Measurements from ENCODE around the gene ALPL. TPM values are rescaled to one million over a fixed set of nuclear protein-coding genes. Genes with fewer than 3 reads are reported as not detected.

The ALPL gene
- polyA plus RNA-seq, 3 donors: not detected

DNA sequence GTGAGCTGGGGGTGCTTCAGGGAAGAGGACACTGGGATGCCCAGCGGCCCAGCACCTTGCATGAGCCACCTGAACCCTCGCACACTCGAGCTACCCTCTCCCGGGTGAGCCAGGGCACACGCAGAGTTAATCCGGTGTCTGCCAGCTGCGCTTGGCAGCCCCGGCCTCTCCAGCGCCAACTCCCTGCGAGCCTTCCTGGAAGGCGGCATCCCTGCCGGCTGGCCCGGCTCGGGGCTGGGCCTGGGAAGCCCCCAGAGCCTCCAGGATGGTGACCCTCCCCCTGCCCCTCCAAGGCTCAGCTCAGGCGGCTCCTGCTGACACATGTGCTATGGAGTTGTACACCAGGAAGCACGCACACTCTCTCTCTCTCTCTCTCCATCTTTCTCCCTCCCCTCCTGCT, 111.3 kb downstream of the ALPL start:
- 65% methylated on average over 13 of the region's 16 CpGs for WGBS (ENCODE audit: insufficient coverage)
- Histone ChIP-seq H4K20me1 (ENCODE audit: insufficient read depth, low read length) (no peaks in the 10 kb centered on the region), H2AFZ (ENCODE audit: insufficient read depth, low read depth, low read length, poor library complexity, severe bottlenecking) (no peak overlapping the region), H3K27ac (ENCODE audit: low read depth in 1 of 2, low read length in 2 of 2) (no peak overlapping the region), H3K4me3 (replicated peaks in 1 of 3; ENCODE audit: low read depth in 2 of 3, low read length in 3 of 3) (no peak overlapping the region), H3K9ac (ENCODE audit: insufficient read depth, low read length, poor library complexity, severe bottlenecking) (no peak overlapping the region), H3K79me2 (ENCODE audit: insufficient read depth, low read length) (no peaks in the 10 kb centered on the region), H3K27me3 (ENCODE audit: control insufficient read depth in 2 of 2, insufficient read depth in 2 of 2, low read length in 2 of 2) (peaks cover 5 to 32% of the 10 kb centered on the region in 2 donors), H3K9me3 (replicated peaks in 1 of 2; ENCODE audit: control insufficient read depth in 1 of 2, insufficient read depth in 1 of 2, low read length in 2 of 2) (no peaks in the 10 kb centered on the region), H3K4me2 (replicated peaks; ENCODE audit: extremely low read depth, low read length, poor library complexity, severe bottlenecking) (no peak overlapping the region), H3K4me1 (ENCODE audit: control insufficient read depth in 1 of 2, insufficient read depth in 2 of 2, low read length in 2 of 2) (no peaks in the 10 kb centered on the region), H3K36me3 (replicated peaks in 1 of 2; ENCODE audit: control insufficient read depth in 1 of 2, insufficient read depth in 2 of 2, low read length in 2 of 2) (no peaks in the 10 kb centered on the region)
- TF ChIP-seq, protein P1, sequence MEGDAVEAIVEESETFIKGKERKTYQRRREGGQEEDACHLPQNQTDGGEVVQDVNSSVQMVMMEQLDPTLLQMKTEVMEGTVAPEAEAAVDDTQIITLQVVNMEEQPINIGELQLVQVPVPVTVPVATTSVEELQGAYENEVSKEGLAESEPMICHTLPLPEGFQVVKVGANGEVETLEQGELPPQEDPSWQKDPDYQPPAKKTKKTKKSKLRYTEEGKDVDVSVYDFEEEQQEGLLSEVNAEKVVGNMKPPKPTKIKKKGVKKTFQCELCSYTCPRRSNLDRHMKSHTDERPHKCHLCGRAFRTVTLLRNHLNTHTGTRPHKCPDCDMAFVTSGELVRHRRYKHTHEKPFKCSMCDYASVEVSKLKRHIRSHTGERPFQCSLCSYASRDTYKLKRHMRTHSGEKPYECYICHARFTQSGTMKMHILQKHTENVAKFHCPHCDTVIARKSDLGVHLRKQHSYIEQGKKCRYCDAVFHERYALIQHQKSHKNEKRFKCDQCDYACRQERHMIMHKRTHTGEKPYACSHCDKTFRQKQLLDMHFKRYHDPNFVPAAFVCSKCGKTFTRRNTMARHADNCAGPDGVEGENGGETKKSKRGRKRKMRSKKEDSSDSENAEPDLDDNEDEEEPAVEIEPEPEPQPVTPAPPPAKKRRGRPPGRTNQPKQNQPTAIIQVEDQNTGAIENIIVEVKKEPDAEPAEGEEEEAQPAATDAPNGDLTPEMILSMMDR (IDR thresholded peaks at IDR 0.05): no peak
- H3K4me1 Mint-ChIP-seq: peaks cover 4% of the 10 kb centered on the region
- H3K4me3 Mint-ChIP-seq: peak overlapping the region in 1 of 2 donors; percentile 53
- H3K36me3 Mint-ChIP-seq: peaks cover 0 to 2% of the 10 kb centered on the region in 2 donors
- intact Hi-C loops (cut with micrococcal nuclease): no loop called here
- DNase-seq: no peak
- peaks cover 0 to 5% (median 0%) of the 10 kb centered on the region in 7 donors for H3K9me3 Mint-ChIP-seq
- H3K27me3 Mint-ChIP-seq (ENCODE audit: low read depth in 3 of 3): peaks cover 27 to 55% (median 38%) of the 10 kb centered on the region in 3 donors
- no peak overlapping the region for H3K27ac Mint-ChIP-seq

DNA sequence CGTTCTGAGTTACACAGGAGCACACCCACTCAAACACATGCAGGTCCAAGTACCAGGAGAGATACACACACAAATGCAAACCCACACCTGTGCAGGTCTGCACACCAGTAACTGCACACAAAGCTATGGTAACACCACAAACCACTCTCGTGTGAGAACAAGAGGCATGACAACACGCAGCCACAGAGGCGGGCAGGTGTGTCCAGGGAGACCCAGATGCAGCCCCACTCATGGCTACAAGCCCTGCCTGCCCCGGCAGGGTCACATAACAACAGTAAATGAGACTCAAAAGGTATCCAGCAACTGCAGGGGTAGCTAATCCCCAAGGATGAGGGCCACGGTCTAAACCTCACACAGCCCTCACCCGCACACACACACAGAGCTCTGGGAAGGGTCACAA, 111.8 kb downstream of the ALPL start:
- Histone ChIP-seq H3K4me2 (replicated peaks; ENCODE audit: extremely low read depth, low read length, poor library complexity, severe bottlenecking) (no peak overlapping the region), H3K36me3 (replicated peaks in 1 of 2; ENCODE audit: control insufficient read depth in 1 of 2, insufficient read depth in 2 of 2, low read length in 2 of 2) (no peaks in the 10 kb centered on the region), H3K27ac (ENCODE audit: low read depth in 1 of 2, low read length in 2 of 2) (no peak overlapping the region), H3K27me3 (ENCODE audit: control insufficient read depth in 2 of 2, insufficient read depth in 2 of 2, low read length in 2 of 2) (peaks cover 5 to 32% of the 10 kb centered on the region in 2 donors), H3K79me2 (ENCODE audit: insufficient read depth, low read length) (no peaks in the 10 kb centered on the region), H3K9ac (ENCODE audit: insufficient read depth, low read length, poor library complexity, severe bottlenecking) (no peak overlapping the region), H3K4me1 (ENCODE audit: control insufficient read depth in 1 of 2, insufficient read depth in 2 of 2, low read length in 2 of 2) (no peaks in the 10 kb centered on the region), H3K9me3 (replicated peaks in 1 of 2; ENCODE audit: control insufficient read depth in 1 of 2, insufficient read depth in 1 of 2, low read length in 2 of 2) (no peaks in the 10 kb centered on the region), H4K20me1 (ENCODE audit: insufficient read depth, low read length) (no peaks in the 10 kb centered on the region), H3K4me3 (replicated peaks in 1 of 3; ENCODE audit: low read depth in 2 of 3, low read length in 3 of 3) (no peak overlapping the region), H2AFZ (ENCODE audit: insufficient read depth, low read depth, low read length, poor library complexity, severe bottlenecking) (no peak overlapping the region)
- Mint-ChIP-seq H3K4me3 (peak overlapping the region in 1 of 2 donors; percentile 72), H3K36me3 (peaks cover 0 to 2% of the 10 kb centered on the region in 2 donors), H3K4me1 (peaks cover 4% of the 10 kb centered on the region), H3K27me3 (ENCODE audit: low read depth in 3 of 3) (peaks cover 27 to 55% (median 38%) of the 10 kb centered on the region in 3 donors), H3K27ac (no peak overlapping the region), H3K9me3 (peaks cover 0 to 5% (median 0%) of the 10 kb centered on the region in 7 donors)
- intact Hi-C loops (cut with micrococcal nuclease): no loop called here
- WGBS (ENCODE audit: insufficient coverage): 85% methylated on average over 6 of the region's 7 CpGs
- TF ChIP-seq, protein P1 (IDR thresholded peaks at IDR 0.05): no peak
- DNase-seq: no peak
